ENCODE measurements around the gene SLC16A1. TPM values are rescaled to one million over a fixed set of nuclear protein-coding genes. Genes with fewer than 3 reads are reported as not detected.
"Not testable (repeated sequence)": the region's sequence is repeated elsewhere in the genome, so short reads cannot be mapped to it uniquely, and the experiment has no call there.

SLC16A1 gene
- total RNA-seq, 1 donor from 2014 or later: 68.1 TPM

DNA sequence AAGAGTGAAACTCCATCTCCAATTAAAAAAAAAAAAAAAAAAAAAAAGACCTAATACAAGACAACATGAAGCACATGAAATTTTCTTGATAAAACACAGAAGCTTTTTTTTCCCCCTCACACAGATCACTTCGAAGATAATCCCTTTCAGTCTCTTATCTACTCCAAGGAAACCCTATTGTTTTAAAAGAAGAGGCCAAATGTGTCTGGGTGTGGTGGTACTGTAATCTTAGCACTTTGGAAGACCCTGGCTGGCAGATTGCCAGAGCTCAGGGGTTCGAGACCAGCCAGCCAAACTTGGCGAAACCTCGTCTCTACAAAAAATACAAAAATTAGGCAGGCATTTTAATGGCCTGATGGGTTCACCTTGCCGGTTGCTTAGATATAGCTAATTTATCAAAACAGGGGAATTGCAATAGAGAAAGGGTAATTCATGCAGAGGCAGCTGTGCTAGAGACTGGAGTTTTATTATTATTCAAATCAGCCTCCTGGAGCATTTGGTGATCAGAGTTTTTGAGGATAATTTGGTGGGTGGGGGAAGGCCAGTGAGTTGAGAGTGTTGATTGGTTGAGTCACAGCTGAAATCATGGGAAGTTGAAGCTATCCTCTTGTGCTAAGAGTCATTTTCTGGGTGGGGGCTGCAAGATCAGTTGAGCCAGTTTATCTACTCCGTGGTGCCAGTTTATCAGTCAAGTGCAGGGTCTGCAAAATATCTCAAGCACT, 62.5 kb downstream of the SLC16A1 start:
- H3K27ac Mint-ChIP-seq (ENCODE audit: unreplicated experiment): no peak overlapping the region
- H3K27me3 Mint-ChIP-seq (ENCODE audit: low read depth): no peaks in the 10 kb centered on the region
- no peak overlapping the region for H3K4me3 Mint-ChIP-seq (ENCODE audit: unreplicated experiment)
- H3K9me3 Mint-ChIP-seq (ENCODE audit: low read depth): peaks cover 18% of the 10 kb centered on the region
- no peak for TF ChIP-seq CTCF (IDR thresholded peaks at IDR 0.05)
- no peaks in the 10 kb centered on the region for H3K4me1 Mint-ChIP-seq (ENCODE audit: low read depth)
- no peak for DNase-seq (ENCODE audit: low spot score)
- H3K36me3 Mint-ChIP-seq (ENCODE audit: low read depth): peaks cover 3% of the 10 kb centered on the region

DNA sequence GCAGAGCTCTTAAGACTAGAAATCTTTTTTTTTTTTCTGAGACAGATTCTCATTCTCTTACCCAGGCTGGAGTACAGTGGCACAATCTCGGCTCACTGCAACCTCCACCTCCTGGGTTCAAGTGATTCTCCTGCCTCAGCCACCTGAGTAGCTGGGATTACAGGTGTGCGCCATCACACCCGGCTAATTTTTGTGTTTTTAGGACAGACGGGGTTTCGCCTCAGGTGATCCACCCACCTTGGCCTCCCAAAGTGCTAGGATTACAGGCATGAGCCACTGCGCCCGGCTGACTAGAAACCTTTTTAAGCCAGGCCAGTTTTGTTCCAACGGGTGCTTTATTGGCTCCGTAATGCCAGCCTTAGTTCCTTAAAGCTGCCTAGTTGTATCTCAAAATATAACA, 66.1 kb downstream of the SLC16A1 start:
- H3K4me1 Mint-ChIP-seq (ENCODE audit: low read depth); H3K27me3 Mint-ChIP-seq (ENCODE audit: low read depth); DNase-seq (ENCODE audit: low spot score); H3K36me3 Mint-ChIP-seq (ENCODE audit: low read depth); H3K4me3 Mint-ChIP-seq (ENCODE audit: unreplicated experiment); H3K27ac Mint-ChIP-seq (ENCODE audit: unreplicated experiment): not testable (repeated sequence)
- H3K9me3 Mint-ChIP-seq (ENCODE audit: low read depth): peaks cover 11% of the 10 kb centered on the region

DNA sequence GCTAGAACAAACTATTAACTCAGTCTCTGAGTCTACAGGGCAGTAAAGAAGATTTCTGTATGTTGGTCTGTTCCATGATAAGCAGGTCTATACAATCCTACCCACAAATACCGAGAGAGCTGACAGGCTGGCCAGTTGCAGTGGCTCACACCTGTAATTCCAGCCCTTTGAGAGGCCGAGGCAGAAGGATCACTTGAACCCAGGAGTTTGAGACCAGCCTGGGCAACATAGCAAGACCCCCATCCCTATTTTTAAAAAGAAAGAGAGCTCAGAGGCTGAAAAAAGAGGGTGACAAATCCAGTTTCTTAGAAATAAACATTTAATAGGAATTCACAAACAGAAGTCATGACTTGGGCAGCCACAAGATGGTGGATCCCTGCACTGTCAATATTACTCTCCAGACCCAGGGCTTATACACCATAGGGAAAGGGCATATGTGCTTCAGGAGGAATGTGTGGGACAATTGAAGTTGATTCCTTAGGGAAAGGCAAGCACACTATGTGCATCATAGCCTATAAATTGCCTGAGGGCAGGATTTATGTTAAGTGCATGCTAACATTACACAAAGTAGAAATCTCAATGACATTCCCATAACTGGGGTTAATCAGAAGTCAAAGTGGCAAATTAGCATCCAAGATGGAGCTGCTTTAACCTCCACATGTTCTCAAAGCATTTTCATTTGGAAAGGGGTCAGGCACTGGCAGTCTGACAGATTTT, 66.8 kb downstream of the SLC16A1 start:
- Mint-ChIP-seq H3K4me3 (ENCODE audit: unreplicated experiment) (no peak overlapping the region), H3K36me3 (ENCODE audit: low read depth) (peaks cover 3% of the 10 kb centered on the region), H3K27ac (ENCODE audit: unreplicated experiment) (no peak overlapping the region), H3K9me3 (ENCODE audit: low read depth) (peaks cover 10% of the 10 kb centered on the region), H3K4me1 (ENCODE audit: low read depth) (peaks cover 3% of the 10 kb centered on the region), H3K27me3 (ENCODE audit: low read depth) (no peaks in the 10 kb centered on the region)
- no peak for TF ChIP-seq CTCF (IDR thresholded peaks at IDR 0.05)
- no peak for DNase-seq (ENCODE audit: low spot score)

DNA sequence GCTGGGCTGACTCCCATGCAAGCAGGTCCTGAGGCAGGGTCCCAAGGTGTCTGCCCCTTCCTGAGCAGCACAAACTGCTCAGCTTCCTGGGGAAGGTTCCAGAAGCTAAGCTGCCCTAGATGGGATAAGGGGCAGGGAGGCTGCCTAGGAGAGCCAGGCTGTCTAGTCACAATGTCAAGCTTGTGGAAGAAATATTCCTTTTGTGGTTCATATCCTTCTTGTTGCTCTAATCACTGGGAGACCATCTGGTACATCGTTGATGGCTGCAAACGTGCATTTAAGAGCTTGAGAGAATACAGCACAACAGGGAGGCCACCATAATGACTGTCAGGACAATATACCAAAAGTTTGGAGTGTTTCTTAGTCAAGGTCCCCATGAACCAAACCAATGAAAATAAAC, 67.4 kb downstream of the SLC16A1 start:
- H3K27me3 Mint-ChIP-seq (ENCODE audit: low read depth): no peaks in the 10 kb centered on the region
- peaks cover 2% of the 10 kb centered on the region for H3K36me3 Mint-ChIP-seq (ENCODE audit: low read depth)
- no peak for TF ChIP-seq CTCF (IDR thresholded peaks at IDR 0.05)
- peaks cover 4% of the 10 kb centered on the region for H3K9me3 Mint-ChIP-seq (ENCODE audit: low read depth)
- H3K27ac Mint-ChIP-seq (ENCODE audit: unreplicated experiment): no peak overlapping the region
- no peak overlapping the region for H3K4me3 Mint-ChIP-seq (ENCODE audit: unreplicated experiment)
- no peak for DNase-seq (ENCODE audit: low spot score)
- peaks cover 3% of the 10 kb centered on the region for H3K4me1 Mint-ChIP-seq (ENCODE audit: low read depth)

GRCh38 chr1:112887599-112888283, 68.3 kb downstream of the SLC16A1 start:
- Mint-ChIP-seq H3K36me3 (ENCODE audit: low read depth) (no peaks in the 10 kb centered on the region), H3K9me3 (ENCODE audit: low read depth) (no peaks in the 10 kb centered on the region), H3K27ac (ENCODE audit: unreplicated experiment) (no peak overlapping the region), H3K4me3 (ENCODE audit: unreplicated experiment) (no peak overlapping the region), H3K27me3 (ENCODE audit: low read depth) (no peaks in the 10 kb centered on the region), H3K4me1 (ENCODE audit: low read depth) (peaks cover 3% of the 10 kb centered on the region)
- TF ChIP-seq CTCF (IDR thresholded peaks at IDR 0.05): no peak
- no peak for DNase-seq (ENCODE audit: low spot score)

GRCh38 chr1:112884996-112885395, 71.0 kb downstream of the SLC16A1 start:
- DNase-seq (ENCODE audit: low spot score); H3K9me3 Mint-ChIP-seq (ENCODE audit: low read depth); H3K4me3 Mint-ChIP-seq (ENCODE audit: unreplicated experiment); H3K27ac Mint-ChIP-seq (ENCODE audit: unreplicated experiment); H3K4me1 Mint-ChIP-seq (ENCODE audit: low read depth); H3K27me3 Mint-ChIP-seq (ENCODE audit: low read depth); H3K36me3 Mint-ChIP-seq (ENCODE audit: low read depth): not testable (repeated sequence)
